Colonic mucosa (tissue), 4 donors: ENCODE measurements around the gene SNX22. TPM values are rescaled to one million over a fixed set of nuclear protein-coding genes. Genes with fewer than 3 reads are reported as not detected.

Experiments
- DNase-seq: peaks from one replicate; pipeline ENCODE4 v3.0.0-alpha.2; 2020
- H3K27ac ChIP-seq: fragments of 200-600 bp; one replicate; pipeline ENCODE4 v1.8.0; 2021
- H3K27me3 ChIP-seq: fragments of 200-600 bp; one replicate; pipeline ENCODE4 v1.8.0; 2021
- H3K36me3 ChIP-seq: fragments of 200-600 bp; one replicate; pipeline ENCODE4 v1.8.0; 2021
- H3K4me1 ChIP-seq: fragments of 200-600 bp; one replicate; pipeline ENCODE4 v1.8.0; 2021; ENCODE audit warnings: mild to moderate bottlenecking
- H3K4me3 ChIP-seq: fragments of 200-600 bp; one replicate; pipeline ENCODE4 v1.8.0; 2021
- H3K9ac ChIP-seq, 2 donors: one replicate each; pipeline ENCODE4 v1.7.0; 2013; ENCODE audit warnings: control low read depth in 2 of 2, low read depth in 2 of 2, low read length in 2 of 2
- H3K9me3 ChIP-seq: fragments of 200-600 bp; one replicate; pipeline ENCODE4 v1.8.0; 2021
- CTCF ChIP-seq: fragments of 200-600 bp; IDR thresholded peaks from one replicate; pipeline ENCODE4 v1.8.0; 2022; ENCODE audit warnings: antibody characterized with exemption, mild to moderate bottlenecking
- intact Hi-C: fragments of 100-400 bp; cut with DNase I; formaldehyde crosslinking; loops from one replicate; pipeline ENCODE4 v1.14.1; 2022
- total RNA-seq, 2 donors: library from RNA; stranded (reverse); fragmentation: NEBNext Ultra II Directional in 1 of 2; extraction: Animal tissue kit (Norgen Biotek cat#: 25700) in 1 of 2; gene quantifications; one replicate each; pipeline ENCODE4 v1.2.1, GENCODE V29; 2021
- donor health status: healthy.
- donor health status: DM: no; HTN: no; CAD: no.
- donor health status: DM: no; HTN: no; CAD: no.

SNX22 gene
- total RNA-seq, 2 donors from 2014 or later, result 0.15 to 0.29 TPM

GRCh38 chr15:64185146-64185911, 33.8 kb downstream of the SNX22 start:
- intact Hi-C loops, result no loop called here
- no peaks in the 10 kb centered on the region for H3K9me3 ChIP-seq
- DNase-seq, result no peak
- H3K27me3 ChIP-seq, result no peaks in the 10 kb centered on the region
- no peak overlapping the region for H3K4me3 ChIP-seq
- no peak overlapping the region for H3K9ac ChIP-seq
- TF ChIP-seq CTCF, result no peak
- H3K36me3 ChIP-seq, result no peaks in the 10 kb centered on the region
- H3K4me1 ChIP-seq, result no peaks in the 10 kb centered on the region
- no peak overlapping the region for H3K27ac ChIP-seq

- H3K36me3 ChIP-seq, result no peaks in the 10 kb centered on the region
- H3K9ac ChIP-seq, result no peak overlapping the region
- TF ChIP-seq CTCF, result no peak
- intact Hi-C loops, result no loop called here
- no peak overlapping the region for H3K4me3 ChIP-seq
- DNase-seq, result no peak
- H3K4me1 ChIP-seq, result no peaks in the 10 kb centered on the region
- H3K27me3 ChIP-seq, result no peaks in the 10 kb centered on the region
- H3K9me3 ChIP-seq, result no peaks in the 10 kb centered on the region
- H3K27ac ChIP-seq, result no peak overlapping the region
Observed at GRCh38 chr15:64187396-64188191, 36.1 kb downstream of the SNX22 start.

- H3K4me3 ChIP-seq, result no peak overlapping the region
- H3K27me3 ChIP-seq, result no peaks in the 10 kb centered on the region
- H3K4me1 ChIP-seq, result no peaks in the 10 kb centered on the region
- H3K36me3 ChIP-seq, result no peaks in the 10 kb centered on the region
- no peak overlapping the region for H3K27ac ChIP-seq
- no peak overlapping the region for H3K9ac ChIP-seq
- H3K9me3 ChIP-seq, result no peaks in the 10 kb centered on the region
- intact Hi-C loops, result no loop called here
- no peak for DNase-seq
- TF ChIP-seq CTCF, result no peak
Observed at GRCh38 chr15:64191971-64192830, 40.7 kb downstream of the SNX22 start.

- DNase-seq, result no peak
- H3K9ac ChIP-seq, result no peak overlapping the region
- no peak for TF ChIP-seq CTCF
- no peaks in the 10 kb centered on the region for H3K27me3 ChIP-seq
- no peaks in the 10 kb centered on the region for H3K4me1 ChIP-seq
- H3K36me3 ChIP-seq, result no peaks in the 10 kb centered on the region
- H3K9me3 ChIP-seq, result no peaks in the 10 kb centered on the region
- H3K27ac ChIP-seq, result no peak overlapping the region
- intact Hi-C loops, result no loop called here
- no peak overlapping the region for H3K4me3 ChIP-seq
Observed at GRCh38 chr15:64193971-64194370, 42.4 kb downstream of the SNX22 start.

- no peak for TF ChIP-seq CTCF
- Histone ChIP-seq H3K4me3 (no peak overlapping the region), H3K9ac (no peak overlapping the region), H3K9me3 (no peaks in the 10 kb centered on the region), H3K4me1 (no peaks in the 10 kb centered on the region), H3K27me3 (no peaks in the 10 kb centered on the region), H3K36me3 (no peaks in the 10 kb centered on the region), H3K27ac (no peak overlapping the region)
- DNase-seq, result no peak
- intact Hi-C loops, result no loop called here
Observed at GRCh38 chr15:64197425-64197824, 45.9 kb downstream of the SNX22 start.
